Ovary (tissue), 9 donors: ENCODE measurements around the gene NOD1. TPM values are rescaled to one million over a fixed set of nuclear protein-coding genes. Genes with fewer than 3 reads are reported as not detected.

Source experiments
- DNase-seq, 5 donors: peaks; one replicate each; pipeline ENCODE4 v3.0.0-alpha.2; 2019 to 2020
- H3K27ac ChIP-seq, 2 donors: fragments of 200-600 bp; one replicate each; pipeline versions ENCODE4 v1.5.1 to v1.8.0; 2019 to 2022
- H3K27me3 ChIP-seq: fragments of 200-600 bp; one replicate; pipeline ENCODE4 v1.8.0; 2022
- H3K36me3 ChIP-seq: fragments of 200-600 bp; sonication (generic); one replicate; pipeline ENCODE4 v1.5.1; 2019
- H3K4me1 ChIP-seq: one replicate; pipeline ENCODE4 v1.8.1; 2013; ENCODE audit warnings: mild to moderate bottlenecking, moderate library complexity; ENCODE audit not compliant: insufficient read depth
- H3K4me3 ChIP-seq: fragments of 200-600 bp; sonication (generic); one replicate; pipeline ENCODE4 v1.5.1; 2017
- H3K9me3 ChIP-seq, 2 donors: fragments of 200-600 bp in 1 of 2; sonication (generic) in 1 of 2; one replicate each; pipeline versions ENCODE4 v1.5.1 to v1.8.1; 2013 to 2019; ENCODE audit warnings: mild to moderate bottlenecking in 1 of 2, moderate library complexity in 1 of 2
- EP300 ChIP-seq: sonication (generic); formaldehyde crosslinking; IDR thresholded peaks from one replicate; pipeline ENCODE4 v1.6.1; 2017; ENCODE audit warnings: antibody characterized with exemption
- POLR2A ChIP-seq: fragments of 450-650 bp; IDR thresholded peaks from one replicate; pipeline ENCODE4 v1.6.1; 2017; ENCODE audit warnings: antibody characterized with exemption, mild to moderate bottlenecking, moderate library complexity
- WGBS, 3 donors: extraction: QIAGEN DNeasy Blood & Tissue Kit in 1 of 3; methylation state at CpG; one replicate each; pipeline versions ENCODE4 v1.1.5 to v1.1.7; 2013 to 2017; 5-methylcytosine and 5-hydroxymethylcytosine counted together
- intact Hi-C, 4 donors: fragments of 100-400 bp; cut with DNase I; formaldehyde crosslinking; loops; one replicate each; pipeline versions ENCODE4 v1.11.0 to v1.15.1; 2022 to 2023
- polyA plus RNA-seq, 2 donors: library from polyadenylated mRNA; stranded (reverse); fragments of 200-250 nt in 1 of 2; fragments of 350-450 nt in 1 of 2; fragmentation: Illumina TruSeq in 1 of 2; extraction: RNeasy Lipid Tissue Mini Kit (QIAGEN cat#74804) in 1 of 2; gene quantifications; one replicate each; pipeline ENCODE4 v1.2.3, GENCODE V29; 2013 to 2014
- total RNA-seq, 7 donors: library from RNA; depleted of rRNA in 2 of 7; stranded (reverse); fragments of >200 nt in 2 of 7; fragmentation: NEBNext Ultra II Directional in 3 of 7; extraction: Animal tissue kit (Norgen Biotek cat#: 25700) in 3 of 7; gene quantifications; one replicate each; pipeline versions ENCODE4 v1.1.0 to v1.2.4, GENCODE V29; 2016 to 2023
- TF ChIP-seq, protein P1 (sequence below), 3 donors: fragments of 450-650 bp in 2 of 3; fragments of 200-600 bp in 1 of 3; IDR thresholded peaks; one replicate each; pipeline versions ENCODE4 v1.5.1 to v1.8.0; 2016 to 2022; ENCODE audit warnings: antibody characterized with exemption in 3 of 3, mild to moderate bottlenecking in 1 of 3
- donor health status: DM: no; HTN: no; CAD: no; lungs with moderate emphysema.
- donor health status: DM: no; HTN: no; CAD: no.
- donor health status: Bipolar disorder and iron deficiency.
- donor health status: DM: yes; HTN: yes; CAD: no.
- donor health status: DM: no; HTN: no; CAD: no.
- donor health status: DM: yes; HTN: yes; CAD: no.

NOD1 gene
- total and polyA plus RNA-seq, 9 donors: 15.2 to 33.5 (median 20.5) TPM

DNA sequence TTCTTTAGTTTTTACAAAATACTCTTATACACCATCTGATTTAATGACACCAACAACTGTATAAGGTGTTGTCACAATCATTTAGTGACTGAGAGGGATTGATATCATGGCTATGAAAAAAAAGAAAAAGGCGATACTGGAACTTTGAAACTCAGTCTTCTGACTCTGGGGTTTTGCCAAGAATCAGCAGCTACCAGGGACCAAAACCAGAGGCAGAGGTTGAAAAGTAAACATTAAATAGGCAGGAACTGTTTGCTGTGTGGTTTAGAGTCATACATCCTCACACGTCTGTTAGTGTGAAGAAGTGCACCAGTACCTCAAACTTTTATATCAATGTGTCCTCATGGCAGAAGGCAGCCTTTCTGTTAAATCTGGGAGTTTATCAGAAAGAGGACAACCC is 46.0 kb upstream of the NOD1 start:
- Histone ChIP-seq H3K36me3 (no peaks in the 10 kb centered on the region), H3K9me3 (no peaks in the 10 kb centered on the region), H3K4me1 (no peaks in the 10 kb centered on the region), H3K27ac (no peak overlapping the region), H3K4me3 (no peak overlapping the region), H3K27me3 (no peaks in the 10 kb centered on the region)
- no peak for DNase-seq
- intact Hi-C loops: no loop called here
- no peak for TF ChIP-seq POLR2A
- TF ChIP-seq EP300: no peak
- TF ChIP-seq, protein P1, sequence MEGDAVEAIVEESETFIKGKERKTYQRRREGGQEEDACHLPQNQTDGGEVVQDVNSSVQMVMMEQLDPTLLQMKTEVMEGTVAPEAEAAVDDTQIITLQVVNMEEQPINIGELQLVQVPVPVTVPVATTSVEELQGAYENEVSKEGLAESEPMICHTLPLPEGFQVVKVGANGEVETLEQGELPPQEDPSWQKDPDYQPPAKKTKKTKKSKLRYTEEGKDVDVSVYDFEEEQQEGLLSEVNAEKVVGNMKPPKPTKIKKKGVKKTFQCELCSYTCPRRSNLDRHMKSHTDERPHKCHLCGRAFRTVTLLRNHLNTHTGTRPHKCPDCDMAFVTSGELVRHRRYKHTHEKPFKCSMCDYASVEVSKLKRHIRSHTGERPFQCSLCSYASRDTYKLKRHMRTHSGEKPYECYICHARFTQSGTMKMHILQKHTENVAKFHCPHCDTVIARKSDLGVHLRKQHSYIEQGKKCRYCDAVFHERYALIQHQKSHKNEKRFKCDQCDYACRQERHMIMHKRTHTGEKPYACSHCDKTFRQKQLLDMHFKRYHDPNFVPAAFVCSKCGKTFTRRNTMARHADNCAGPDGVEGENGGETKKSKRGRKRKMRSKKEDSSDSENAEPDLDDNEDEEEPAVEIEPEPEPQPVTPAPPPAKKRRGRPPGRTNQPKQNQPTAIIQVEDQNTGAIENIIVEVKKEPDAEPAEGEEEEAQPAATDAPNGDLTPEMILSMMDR (IDR thresholded peaks at IDR 0.05): no peak
- WGBS, 3 donors: 81 to 90% (median 82%) methylated on average over 2 of the region's 2 CpGs

DNA sequence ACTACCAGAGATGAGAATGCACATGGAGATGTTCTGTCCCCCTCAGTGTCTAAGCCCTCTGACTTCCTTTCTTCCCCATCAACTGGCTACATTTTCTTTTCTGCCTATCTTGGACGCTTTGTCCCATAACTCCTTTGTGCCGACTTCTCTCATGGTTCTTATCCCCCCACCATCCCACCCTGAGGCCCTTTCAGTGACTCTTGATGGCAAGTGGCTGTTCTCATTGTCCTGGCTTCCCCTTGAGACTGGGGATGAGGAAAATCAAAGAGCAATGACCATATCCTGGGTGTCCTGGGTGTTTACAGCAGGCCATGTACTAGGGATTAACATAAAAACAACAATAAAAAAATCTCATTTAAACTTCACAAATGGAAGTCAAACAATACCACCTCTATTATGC is 44.9 kb upstream of the NOD1 start:
- no peak overlapping the region for H3K4me3 ChIP-seq
- no peaks in the 10 kb centered on the region for H3K4me1 ChIP-seq
- TF ChIP-seq, protein P1 (IDR thresholded peaks at IDR 0.05): no peak
- TF ChIP-seq EP300 (no peak), POLR2A (no peak)
- intact Hi-C loops: no loop called here
- H3K36me3 ChIP-seq: no peaks in the 10 kb centered on the region
- H3K27me3 ChIP-seq: no peaks in the 10 kb centered on the region
- H3K27ac ChIP-seq: no peak overlapping the region
- WGBS, 3 donors: 89 to 97% (median 92%) methylated on average over 2 of the region's 2 CpGs
- no peak for DNase-seq
- no peaks in the 10 kb centered on the region for H3K9me3 ChIP-seq

DNA sequence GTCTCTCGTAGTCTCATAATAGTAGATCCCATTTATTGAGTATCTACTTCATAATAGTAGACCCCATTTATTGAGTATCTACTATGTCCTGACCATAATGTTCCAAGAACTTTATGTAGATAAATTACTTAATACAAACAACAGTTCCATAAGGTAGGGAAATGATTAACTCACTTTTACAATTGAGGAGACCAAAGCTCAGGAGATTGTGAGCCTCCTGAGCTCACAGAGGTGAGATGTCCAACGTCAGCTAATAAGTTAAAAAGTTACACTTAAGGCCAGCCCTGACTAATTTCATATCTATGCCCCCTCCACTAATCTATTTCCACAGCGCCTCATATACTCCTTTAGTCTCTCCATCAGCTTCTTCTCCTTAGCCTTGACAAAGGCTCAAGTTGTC is 43.6 kb upstream of the NOD1 start:
- TF ChIP-seq POLR2A (no peak), EP300 (no peak)
- TF ChIP-seq, protein P1 (IDR thresholded peaks at IDR 0.05): no peak
- no peak for DNase-seq
- H3K4me1 ChIP-seq: no peaks in the 10 kb centered on the region
- intact Hi-C loops: no loop called here
- no peak overlapping the region for H3K27ac ChIP-seq
- no peaks in the 10 kb centered on the region for H3K27me3 ChIP-seq
- no peak overlapping the region for H3K4me3 ChIP-seq
- WGBS, 3 donors: 96 to 99% (median 98%) methylated on average over 3 of the region's 3 CpGs
- H3K9me3 ChIP-seq: no peaks in the 10 kb centered on the region
- H3K36me3 ChIP-seq: no peaks in the 10 kb centered on the region

DNA sequence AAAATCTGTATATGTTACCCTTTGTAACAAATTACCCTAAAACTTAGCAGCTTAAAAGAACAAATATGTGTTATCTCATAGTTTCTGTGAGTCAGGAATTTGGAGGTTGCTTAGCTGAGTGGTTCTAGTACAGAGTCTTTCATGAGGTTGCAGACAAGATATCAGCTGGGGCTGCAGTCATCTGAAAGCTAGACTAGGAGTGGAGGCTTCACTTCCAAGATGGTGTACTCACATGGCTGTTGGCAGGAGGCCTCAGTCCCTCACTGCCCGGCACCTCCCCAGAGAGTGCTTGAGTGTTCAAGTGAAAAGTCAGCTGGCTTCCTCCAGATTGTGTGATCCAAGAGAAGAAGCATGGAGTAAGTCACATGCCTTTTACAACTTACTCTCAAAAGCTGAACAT is 42.9 kb upstream of the NOD1 start:
- intact Hi-C loops: no loop called here
- no peak for TF ChIP-seq EP300
- no peak for TF ChIP-seq POLR2A
- TF ChIP-seq, protein P1 (IDR thresholded peaks at IDR 0.05): no peak
- Histone ChIP-seq H3K27ac (no peak overlapping the region), H3K4me3 (no peak overlapping the region), H3K36me3 (no peaks in the 10 kb centered on the region), H3K9me3 (no peaks in the 10 kb centered on the region), H3K4me1 (no peaks in the 10 kb centered on the region), H3K27me3 (no peaks in the 10 kb centered on the region)
- WGBS, 3 donors: 47 to 55% (median 52%) methylated on average over 1 of the region's 1 CpG
- DNase-seq: no peak

DNA sequence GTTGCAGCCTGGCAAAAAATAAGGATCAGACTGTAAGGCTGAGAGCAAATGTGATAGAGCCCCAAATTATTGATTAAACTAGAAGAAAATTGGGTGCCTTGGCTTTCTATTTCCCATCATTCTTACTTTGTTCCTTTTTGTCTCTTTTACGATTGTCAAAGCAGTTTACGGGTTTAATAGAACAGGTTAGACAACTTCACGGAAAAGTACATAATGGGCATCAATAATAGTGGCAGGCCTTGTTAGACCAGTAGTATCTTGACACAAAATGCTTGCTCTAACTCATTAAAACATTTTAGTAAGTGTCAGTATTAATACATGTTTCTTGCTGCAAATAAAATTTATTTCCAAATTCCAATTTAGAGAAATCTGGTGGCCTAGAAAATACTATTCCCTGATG is 40.5 kb upstream of the NOD1 start:
- Histone ChIP-seq H3K36me3 (no peaks in the 10 kb centered on the region), H3K9me3 (no peaks in the 10 kb centered on the region), H3K27me3 (no peaks in the 10 kb centered on the region), H3K27ac (no peak overlapping the region), H3K4me3 (no peak overlapping the region), H3K4me1 (no peaks in the 10 kb centered on the region)
- TF ChIP-seq EP300: no peak
- TF ChIP-seq, protein P1 (IDR thresholded peaks at IDR 0.05): no peak
- no peak for TF ChIP-seq POLR2A
- DNase-seq: no peak
- intact Hi-C loops: no loop called here
- 97 to 99% (median 99%) methylated on average over 3 of the region's 3 CpGs for whole genome bisulfite sequencing, 3 donors
